SW480 (cell line): ENCODE measurements around the gene CT45A8.
"Not testable (repeated sequence)": the region's sequence is repeated elsewhere in the genome, so short reads cannot be mapped to it uniquely, and the experiment has no call there.

ENCODE experiments used
- DNase-seq: peaks from one replicate; pipeline ENCODE4 v3.0.0-alpha.2; 2016; ENCODE audit warnings: low spot score

The CT45A8 gene, protein sequence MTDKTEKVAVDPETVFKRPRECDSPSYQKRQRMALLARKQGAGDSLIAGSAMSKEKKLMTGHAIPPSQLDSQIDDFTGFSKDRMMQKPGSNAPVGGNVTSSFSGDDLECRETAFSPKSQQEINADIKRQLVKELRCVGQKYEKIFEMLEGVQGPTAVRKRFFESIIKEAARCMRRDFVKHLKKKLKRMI

DNA sequence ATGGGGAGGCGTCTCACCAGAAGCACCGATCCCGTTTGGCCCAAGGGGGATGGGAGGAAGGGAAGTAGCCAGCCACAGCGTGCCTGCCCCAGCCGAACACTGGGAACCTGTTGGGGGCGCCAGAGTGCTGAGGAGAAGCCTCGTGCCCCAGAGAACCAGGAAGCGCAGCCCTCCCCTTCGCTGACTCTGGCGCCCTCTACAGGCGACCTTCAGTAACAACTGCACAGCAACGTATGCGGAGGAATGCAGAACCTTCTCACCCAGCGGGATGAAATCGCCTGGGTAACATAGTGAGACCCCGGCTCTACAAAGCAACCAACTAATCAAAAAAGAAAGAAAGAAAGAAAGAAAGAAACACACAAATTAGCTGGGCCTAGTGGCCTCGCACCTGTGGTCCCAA, at the start of gene CT45A8:
Gene CT45A8, minus strand, starts transcription at position 101 of the 400 bp plus-strand sequence. CDS start 3,755 bp downstream, outside the sequence.
- DNase-seq, result not testable (repeated sequence)

DNA sequence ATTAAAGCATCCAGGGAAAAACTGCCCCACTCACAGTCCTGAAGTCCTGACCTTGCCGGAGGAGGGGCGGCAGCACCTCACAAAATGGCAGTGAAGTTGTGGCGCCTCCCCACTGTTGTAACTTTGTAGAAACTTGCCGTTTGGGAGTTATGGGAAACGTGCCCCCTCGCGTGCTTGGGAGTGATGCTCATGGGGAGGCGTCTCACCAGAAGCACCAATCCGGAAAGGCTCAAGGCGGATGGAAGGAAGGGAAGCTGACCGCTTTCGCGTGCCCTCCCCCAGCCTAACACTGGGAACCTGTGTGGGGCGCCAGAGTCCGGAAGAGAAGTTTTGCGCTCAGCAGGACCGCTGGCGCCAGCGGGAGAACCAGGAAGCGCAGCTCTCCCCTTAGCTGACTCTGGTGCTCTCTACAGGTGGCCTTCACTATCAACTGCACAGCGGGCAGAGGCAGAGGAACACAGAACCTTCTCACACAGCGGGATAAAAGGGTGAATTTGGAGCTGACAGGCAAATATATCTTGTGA, 39.0 kb upstream of the CT45A8 start, which contains the start of the genes CT45A10 and SAGE1:
Gene CT45A10, minus strand, starts transcription at position 151 of the 524 bp plus-strand sequence. CDS start 8,100 bp downstream, outside the sequence.
Gene SAGE1, plus strand, starts transcription at position 423 of the 524 bp plus-strand sequence. CDS start 2,527 bp downstream, outside the sequence.
- no peak for DNase-seq

DNA sequence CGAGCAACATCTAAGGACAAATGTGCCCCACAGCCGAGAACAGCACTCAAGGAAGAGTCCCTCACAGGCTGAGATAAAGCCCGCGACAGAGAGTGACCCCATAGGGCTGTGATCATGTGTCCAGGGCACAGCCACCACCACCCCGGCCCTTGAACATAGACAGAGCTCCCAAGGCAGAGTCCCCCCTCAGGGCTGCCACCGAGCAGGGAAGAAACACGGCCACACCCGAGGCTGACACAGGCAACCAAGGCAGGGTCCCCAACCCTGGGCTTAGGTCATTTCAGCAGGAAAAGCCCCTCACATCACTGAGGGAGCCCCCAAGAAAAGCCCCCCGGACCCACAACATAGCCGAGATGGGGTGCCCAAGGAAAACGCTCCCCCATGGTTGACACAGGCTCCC, 38.4 kb upstream of the CT45A8 start:
- DNase-seq, result no peak

DNA sequence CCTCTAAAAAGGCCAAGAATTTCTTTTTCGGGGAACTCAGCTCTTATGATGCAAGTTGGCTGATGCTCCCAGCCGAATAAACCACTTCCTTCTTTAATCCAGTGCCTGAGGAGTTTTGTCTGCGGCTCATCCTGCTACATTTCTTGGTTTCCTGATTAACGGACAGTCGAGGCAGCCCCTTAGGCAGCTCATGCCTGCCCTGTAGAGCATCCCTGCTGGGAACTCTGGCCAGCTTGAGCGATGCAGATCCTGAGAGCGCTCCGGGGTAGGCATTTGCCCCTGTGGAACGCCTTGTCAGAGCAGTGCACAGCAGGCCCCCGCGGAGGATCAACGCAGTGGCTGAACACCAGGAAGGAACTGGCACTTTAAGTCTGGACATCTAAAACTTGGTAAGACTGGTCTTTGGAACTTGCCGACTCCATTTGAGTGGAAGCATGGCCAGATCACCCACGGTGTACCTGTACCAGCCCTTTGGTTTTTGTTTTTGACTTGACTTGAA, 35.8 kb upstream of the CT45A8 start:
- no peak for DNase-seq

DNA sequence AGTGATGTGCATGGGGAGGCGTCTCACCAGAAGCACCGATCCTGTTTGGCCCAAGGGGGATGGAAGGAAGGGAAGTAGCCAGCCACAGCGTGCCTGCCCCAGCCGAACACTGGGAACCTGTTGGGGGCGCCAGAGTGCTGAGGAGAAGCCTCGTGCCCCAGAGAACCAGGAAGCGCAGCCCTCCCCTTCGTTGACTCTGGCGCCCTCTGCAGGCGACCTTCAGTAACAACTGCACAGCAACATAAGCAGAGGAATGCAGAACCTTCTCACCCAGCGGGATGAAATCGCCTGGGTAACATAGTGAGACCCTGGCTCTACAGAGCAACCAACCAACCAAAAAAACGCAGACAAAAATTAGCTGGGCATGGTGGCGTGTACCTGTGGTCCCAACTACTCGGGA, 34.6 kb upstream of the CT45A8 start:
- DNase-seq, result not testable (repeated sequence)

DNA sequence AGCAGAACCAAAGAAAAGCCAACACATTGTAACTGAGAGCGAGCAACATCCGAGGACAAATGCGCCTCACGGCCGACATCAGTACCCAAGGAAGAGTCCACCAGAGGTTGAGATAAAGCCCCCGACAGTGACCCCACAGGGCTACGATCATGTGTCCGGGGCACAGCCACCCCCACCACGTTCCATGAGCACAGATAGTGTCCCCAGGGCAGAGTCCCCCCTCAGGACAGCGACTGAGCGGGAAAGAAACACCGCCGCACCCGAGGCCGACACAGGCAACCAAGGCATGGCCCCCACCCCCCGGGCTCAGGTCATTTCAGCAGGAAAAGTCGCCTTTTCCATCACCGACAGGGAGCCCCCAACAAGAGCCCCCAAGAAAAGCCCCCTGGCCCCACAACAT, 33.9 kb upstream of the CT45A8 start:
- DNase-seq, result not testable (repeated sequence)

DNA sequence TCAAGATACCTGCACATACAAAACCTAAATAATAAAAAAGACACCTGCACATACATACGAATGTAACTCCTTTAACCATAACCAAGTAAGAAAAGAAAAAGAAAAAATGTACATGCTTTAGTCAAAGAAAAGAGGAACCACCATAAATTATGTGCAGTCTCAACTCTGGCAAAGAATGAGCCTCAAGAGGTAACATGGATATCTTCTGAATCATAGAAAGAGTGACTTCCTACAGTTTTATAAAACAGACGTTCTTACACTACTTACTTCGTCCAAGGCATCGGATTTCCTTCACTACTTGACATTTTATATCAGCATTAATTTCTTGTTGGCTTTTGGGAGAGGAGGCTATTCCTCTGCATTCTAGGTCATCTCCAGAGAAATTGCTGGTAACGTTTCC, 28.4 kb upstream of the CT45A8 start:
- not testable (repeated sequence) for DNase-seq

DNA sequence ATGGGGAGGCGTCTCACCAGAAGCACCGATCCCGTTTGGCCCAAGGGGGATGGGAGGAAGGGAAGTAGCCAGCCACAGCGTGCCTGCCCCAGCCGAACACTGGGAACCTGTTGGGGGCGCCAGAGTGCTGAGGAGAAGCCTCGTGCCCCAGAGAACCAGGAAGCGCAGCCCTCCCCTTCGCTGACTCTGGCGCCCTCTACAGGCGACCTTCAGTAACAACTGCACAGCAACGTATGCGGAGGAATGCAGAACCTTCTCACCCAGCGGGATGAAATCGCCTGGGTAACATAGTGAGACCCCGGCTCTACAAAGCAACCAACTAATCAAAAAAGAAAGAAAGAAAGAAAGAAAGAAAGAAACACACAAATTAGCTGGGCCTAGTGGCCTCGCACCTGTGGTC, 17.4 kb upstream of the CT45A8 start, which contains the start of gene CT45A9:
Gene CT45A9, minus strand, starts transcription at position 101 of the 400 bp plus-strand sequence. CDS start 3,751 bp downstream, outside the sequence.
- DNase-seq, result not testable (repeated sequence)

DNA sequence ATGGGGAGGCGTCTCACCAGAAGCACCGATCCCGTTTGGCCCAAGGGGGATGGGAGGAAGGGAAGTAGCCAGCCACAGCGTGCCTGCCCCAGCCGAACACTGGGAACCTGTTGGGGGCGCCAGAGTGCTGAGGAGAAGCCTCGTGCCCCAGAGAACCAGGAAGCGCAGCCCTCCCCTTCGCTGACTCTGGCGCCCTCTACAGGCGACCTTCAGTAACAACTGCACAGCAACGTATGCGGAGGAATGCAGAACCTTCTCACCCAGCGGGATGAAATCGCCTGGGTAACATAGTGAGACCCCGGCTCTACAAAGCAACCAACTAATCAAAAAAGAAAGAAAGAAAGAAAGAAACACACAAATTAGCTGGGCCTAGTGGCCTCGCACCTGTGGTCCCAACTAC, 17.2 kb downstream of the CT45A8 start, which contains the start of gene CT45A7:
Gene CT45A7, minus strand, starts transcription at position 101 of the 400 bp plus-strand sequence. CDS start 3,747 bp downstream, outside the sequence.
- not testable (repeated sequence) for DNase-seq

DNA sequence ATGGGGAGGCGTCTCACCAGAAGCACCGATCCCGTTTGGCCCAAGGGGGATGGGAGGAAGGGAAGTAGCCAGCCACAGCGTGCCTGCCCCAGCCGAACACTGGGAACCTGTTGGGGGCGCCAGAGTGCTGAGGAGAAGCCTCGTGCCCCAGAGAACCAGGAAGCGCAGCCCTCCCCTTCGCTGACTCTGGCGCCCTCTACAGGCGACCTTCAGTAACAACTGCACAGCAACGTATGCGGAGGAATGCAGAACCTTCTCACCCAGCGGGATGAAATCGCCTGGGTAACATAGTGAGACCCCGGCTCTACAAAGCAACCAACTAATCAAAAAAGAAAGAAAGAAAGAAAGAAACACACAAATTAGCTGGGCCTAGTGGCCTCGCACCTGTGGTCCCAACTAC, 34.4 kb downstream of the CT45A8 start, which contains the start of gene CT45A2:
Gene CT45A2, minus strand, starts transcription at position 101 of the 400 bp plus-strand sequence. CDS start 3,747 bp downstream, outside the sequence.
- not testable (repeated sequence) for DNase-seq

DNA sequence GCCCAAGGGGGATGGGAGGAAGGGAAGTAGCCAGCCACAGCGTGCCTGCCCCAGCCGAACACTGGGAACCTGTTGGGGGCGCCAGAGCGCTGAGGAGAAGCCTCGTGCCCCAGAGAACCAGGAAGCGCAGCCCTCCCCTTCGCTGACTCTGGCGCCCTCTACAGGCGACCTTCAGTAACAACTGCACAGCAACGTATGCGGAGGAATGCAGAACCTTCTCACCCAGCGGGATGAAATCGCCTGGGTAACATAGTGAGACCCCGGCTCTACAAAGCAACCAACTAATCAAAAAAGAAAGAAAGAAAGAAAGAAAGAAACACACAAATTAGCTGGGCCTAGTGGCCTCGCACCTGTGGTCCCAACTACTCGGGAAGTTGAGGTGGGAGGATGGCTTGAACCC, 51.7 kb downstream of the CT45A8 start, which contains the start of gene CT45A6:
Gene CT45A6, minus strand, starts transcription at position 101 of the 400 bp plus-strand sequence. CDS start 3,794 bp downstream, outside the sequence.
- DNase-seq, result not testable (repeated sequence)
